GM10266 (cell line): ENCODE results near the gene SF3B4.

Experiments used
- DNase-seq: peaks from one replicate; pipeline ENCODE4 v3.0.0; 2012; ENCODE audit errors: extremely low spot score
- CTCF ChIP-seq: IDR thresholded peaks from 2 replicates; pipeline ENCODE4 v1.5.1; 2012; ENCODE audit warnings: mild to moderate bottlenecking, low read depth; ENCODE audit not compliant: control insufficient read depth, insufficient read depth; ENCODE audit errors: missing control alignments

SF3B4 gene

DNA sequence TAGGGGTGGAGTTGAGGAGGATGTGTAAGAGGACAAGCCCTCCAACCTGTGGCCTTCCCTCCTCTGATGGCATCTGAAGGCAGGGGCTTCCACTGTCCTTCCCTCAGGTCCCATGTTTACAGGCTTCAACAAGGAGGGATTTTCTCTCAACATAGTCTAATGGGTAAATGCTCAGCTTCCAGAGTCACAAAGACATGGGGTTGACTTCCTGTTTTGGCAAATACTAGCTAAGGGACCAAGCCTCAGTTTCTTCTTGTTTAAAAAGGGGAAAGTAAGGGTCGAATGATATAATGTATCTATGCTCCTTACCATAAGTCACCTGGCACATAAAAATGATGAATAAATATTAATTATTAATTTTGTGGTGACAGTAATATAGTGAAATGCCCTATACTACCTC, 13.1 kb downstream of the SF3B4 start:
- TF ChIP-seq CTCF: no peak
- DNase-seq: no peak

- no peak for DNase-seq
- TF ChIP-seq CTCF: no peak
These were observed 21.0 kb downstream of the SF3B4 start for GRCh38 chr1:149906570-149907075.

- no peak for TF ChIP-seq CTCF
- no peak for DNase-seq
These were observed 23.6 kb downstream of the SF3B4 start for GRCh38 chr1:149903836-149904491.

DNA sequence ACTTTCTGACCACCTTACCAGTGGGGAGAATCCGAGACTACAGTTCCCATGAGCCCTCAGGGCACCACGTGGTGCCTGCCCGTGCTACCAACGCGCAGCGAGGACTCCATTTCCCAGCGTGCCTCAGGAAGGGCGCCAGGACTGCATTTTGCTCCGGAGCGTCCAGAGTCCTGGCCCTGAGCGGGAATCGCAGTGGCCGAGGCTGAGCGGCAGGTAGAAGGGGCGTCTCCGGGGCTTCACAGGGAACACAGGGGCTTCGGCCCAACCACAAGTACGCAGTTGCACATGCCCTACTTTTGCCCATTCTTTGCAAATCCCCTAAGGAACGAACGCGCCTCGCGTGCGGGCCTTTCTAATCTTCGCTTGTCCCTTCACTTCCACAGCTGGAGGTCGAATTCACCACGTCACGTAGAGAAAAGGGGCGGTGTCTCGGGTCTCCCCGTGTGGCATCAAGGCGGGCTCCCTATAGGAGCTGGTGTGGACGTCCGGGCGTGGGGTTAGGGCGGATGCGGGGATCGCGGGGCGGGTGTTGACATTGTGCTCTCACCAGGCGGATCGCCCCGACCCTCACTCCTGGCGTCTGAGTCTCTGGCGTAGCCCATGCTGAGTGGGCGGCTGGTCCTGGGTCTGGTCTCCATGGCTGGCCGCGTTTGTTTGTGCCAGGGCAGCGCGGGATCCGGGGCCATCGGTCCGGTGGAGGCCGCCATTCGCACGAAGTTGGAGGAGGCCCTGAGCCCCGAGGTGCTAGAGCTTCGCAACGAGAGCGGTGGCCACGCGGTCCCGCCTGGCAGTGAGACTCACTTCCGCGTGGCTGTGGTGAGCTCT, 27.9 kb downstream of the SF3B4 start, which contains the start of gene BOLA1:
BOLA1 (plus strand) TSS at position 109 of the 825 bp plus-strand sequence; CDS start at position 601, 492 bp downstream.
- peak; percentile 93 for DNase-seq
- TF ChIP-seq CTCF: no peak

- TF ChIP-seq CTCF: no peak
These were observed 31.0 kb downstream of the SF3B4 start for GRCh38 chr1:149896575-149896974.

GRCh38 chr1:149888999-149889289, 38.7 kb downstream of the SF3B4 start:
- no peak for DNase-seq
- TF ChIP-seq CTCF: no peak

More at GRCh38 chr1:149896575-149896974, 31.0 kb downstream of the SF3B4 start:
- no peak for DNase-seq
